ENCODE measurements around the gene ACCSL.

The ACCSL gene

GRCh38 chr11:44018829-44019228, 29.0 kb upstream of the ACCSL start:
- DNase-seq, result no peak

- no peak for DNase-seq
Measured at GRCh38 chr11:44024977-44025376, 22.8 kb upstream of the ACCSL start.

- DNase-seq, result no peak
Measured at GRCh38 chr11:44025727-44026126, 22.1 kb upstream of the ACCSL start.

GRCh38 chr11:44028401-44028800, 19.4 kb upstream of the ACCSL start:
- no peak for DNase-seq

GRCh38 chr11:44028816-44029506, 18.8 kb upstream of the ACCSL start:
- no peak for DNase-seq

GRCh38 chr11:44029507-44029845, 18.3 kb upstream of the ACCSL start:
- DNase-seq, result no peak

GRCh38 chr11:44029977-44030911, 17.5 kb upstream of the ACCSL start:
- DNase-seq, result no peak

- DNase-seq, result no peak
Measured at GRCh38 chr11:44030996-44031395, 16.8 kb upstream of the ACCSL start.

GRCh38 chr11:44031549-44031948, 16.2 kb upstream of the ACCSL start:
- DNase-seq, result no peak

GRCh38 chr11:44032299-44033085, 15.3 kb upstream of the ACCSL start:
- no peak for DNase-seq

GRCh38 chr11:44033411-44033850, 14.3 kb upstream of the ACCSL start:
- no peak for DNase-seq

- no peak for DNase-seq
Measured at GRCh38 chr11:44033856-44034255, 13.9 kb upstream of the ACCSL start.

GRCh38 chr11:44034639-44035038, 13.1 kb upstream of the ACCSL start:
- no peak for DNase-seq

- peak; percentile 80 for DNase-seq
Measured at GRCh38 chr11:44036811-44037657, 10.7 kb upstream of the ACCSL start.

- DNase-seq, result no peak
Measured at GRCh38 chr11:44037658-44037998, 10.2 kb upstream of the ACCSL start.

- DNase-seq, result no peak
Measured at GRCh38 chr11:44043157-44043556, 4.6 kb upstream of the ACCSL start.

- DNase-seq, result no peak
Measured at GRCh38 chr11:44046182-44046581, 1.6 kb upstream of the ACCSL start.

- DNase-seq, result no peak
Measured at GRCh38 chr11:44047298-44047697, 483 bp upstream of the ACCSL start.

GRCh38 chr11:44049832-44050231, 2.1 kb downstream of the ACCSL start:
- no peak for DNase-seq

- DNase-seq, result no peak
Measured at GRCh38 chr11:44051171-44051570, 3.4 kb downstream of the ACCSL start.

- DNase-seq, result no peak
Measured at GRCh38 chr11:44057340-44057739, 9.6 kb downstream of the ACCSL start.

- DNase-seq, result no peak
Measured at GRCh38 chr11:44058275-44058674, 10.5 kb downstream of the ACCSL start.
